ENCODE data around the gene GDPD2. TPM values are rescaled to one million over a fixed set of nuclear protein-coding genes. Genes with fewer than 3 reads are reported as not detected.

GDPD2 gene
- total RNA-seq, 1 donor from 2014 or later, result not detected

- TF ChIP-seq CTCF (IDR thresholded peaks at IDR 0.05; ENCODE audit: insufficient read depth, low read length, poor library complexity, severe bottlenecking), result no peak
- Histone ChIP-seq H3K4me3 (ENCODE audit: low read depth, low read length) (peak overlapping the region; percentile 55), H3K36me3 (ENCODE audit: control insufficient read depth, insufficient read depth, low read length) (no peaks in the 10 kb centered on the region), H3K27me3 (ENCODE audit: control insufficient read depth, insufficient read depth, low read length) (no peaks in the 10 kb centered on the region)
- peak; percentile 35 for DNase-seq (ENCODE audit: low read depth)
Measured at GRCh38 chrX:70434352-70434866, 11.3 kb downstream of the GDPD2 start.

DNA sequence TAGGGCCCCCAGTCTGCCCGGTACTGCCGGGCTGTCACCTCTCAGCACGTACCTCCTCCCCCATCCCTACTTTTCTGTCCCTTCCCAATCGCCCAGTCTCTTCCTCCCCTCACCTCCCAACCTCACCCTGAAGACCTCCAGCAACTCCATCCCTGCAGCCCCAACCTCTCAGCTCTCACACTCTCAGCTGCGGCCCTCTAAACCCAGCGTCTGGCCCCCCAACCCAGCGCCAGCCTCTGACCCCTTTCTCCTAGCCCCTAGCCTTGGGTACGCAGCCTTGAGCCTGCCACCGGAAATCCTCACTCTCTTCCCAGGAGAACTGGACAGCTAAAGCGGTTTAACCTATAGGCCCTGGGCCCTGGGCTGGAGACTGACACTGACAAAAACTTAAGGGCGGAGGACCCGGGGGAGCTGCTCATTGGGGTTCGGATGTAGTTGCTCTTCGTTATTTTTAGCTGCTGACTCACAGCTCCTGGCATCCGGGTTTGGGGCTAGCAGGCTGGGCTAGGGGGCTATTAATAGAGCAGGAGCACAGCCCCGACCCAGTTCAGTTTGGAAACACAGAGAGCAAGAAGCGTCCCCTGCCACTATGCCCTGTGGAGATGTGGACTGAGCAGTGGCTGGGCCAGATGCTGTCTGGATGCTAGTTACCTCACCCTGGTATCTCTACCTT is 11.9 kb downstream of the GDPD2 start:
- H3K36me3 ChIP-seq (ENCODE audit: control insufficient read depth, insufficient read depth, low read length), result no peaks in the 10 kb centered on the region
- H3K4me3 ChIP-seq (ENCODE audit: low read depth, low read length), result peak overlapping the region; percentile 55
- no peaks in the 10 kb centered on the region for H3K27me3 ChIP-seq (ENCODE audit: control insufficient read depth, insufficient read depth, low read length)
- no peak for DNase-seq (ENCODE audit: low read depth)
- no peak for TF ChIP-seq CTCF (IDR thresholded peaks at IDR 0.05; ENCODE audit: insufficient read depth, low read length, poor library complexity, severe bottlenecking)

- Histone ChIP-seq H3K27me3 (ENCODE audit: control insufficient read depth, insufficient read depth, low read length) (no peaks in the 10 kb centered on the region), H3K4me3 (ENCODE audit: low read depth, low read length) (no peak overlapping the region), H3K36me3 (ENCODE audit: control insufficient read depth, insufficient read depth, low read length) (no peaks in the 10 kb centered on the region)
- no peak for DNase-seq (ENCODE audit: low read depth)
- TF ChIP-seq CTCF (IDR thresholded peaks at IDR 0.05; ENCODE audit: insufficient read depth, low read length, poor library complexity, severe bottlenecking), result no peak
Measured at GRCh38 chrX:70436343-70436742, 13.2 kb downstream of the GDPD2 start.

- DNase-seq (ENCODE audit: low read depth), result no peak
- TF ChIP-seq CTCF (IDR thresholded peaks at IDR 0.05; ENCODE audit: insufficient read depth, low read length, poor library complexity, severe bottlenecking), result no peak
- no peaks in the 10 kb centered on the region for H3K27me3 ChIP-seq (ENCODE audit: control insufficient read depth, insufficient read depth, low read length)
- H3K36me3 ChIP-seq (ENCODE audit: control insufficient read depth, insufficient read depth, low read length), result no peaks in the 10 kb centered on the region
- H3K4me3 ChIP-seq (ENCODE audit: low read depth, low read length), result no peak overlapping the region
Measured at GRCh38 chrX:70437011-70437410, 13.9 kb downstream of the GDPD2 start.

DNA sequence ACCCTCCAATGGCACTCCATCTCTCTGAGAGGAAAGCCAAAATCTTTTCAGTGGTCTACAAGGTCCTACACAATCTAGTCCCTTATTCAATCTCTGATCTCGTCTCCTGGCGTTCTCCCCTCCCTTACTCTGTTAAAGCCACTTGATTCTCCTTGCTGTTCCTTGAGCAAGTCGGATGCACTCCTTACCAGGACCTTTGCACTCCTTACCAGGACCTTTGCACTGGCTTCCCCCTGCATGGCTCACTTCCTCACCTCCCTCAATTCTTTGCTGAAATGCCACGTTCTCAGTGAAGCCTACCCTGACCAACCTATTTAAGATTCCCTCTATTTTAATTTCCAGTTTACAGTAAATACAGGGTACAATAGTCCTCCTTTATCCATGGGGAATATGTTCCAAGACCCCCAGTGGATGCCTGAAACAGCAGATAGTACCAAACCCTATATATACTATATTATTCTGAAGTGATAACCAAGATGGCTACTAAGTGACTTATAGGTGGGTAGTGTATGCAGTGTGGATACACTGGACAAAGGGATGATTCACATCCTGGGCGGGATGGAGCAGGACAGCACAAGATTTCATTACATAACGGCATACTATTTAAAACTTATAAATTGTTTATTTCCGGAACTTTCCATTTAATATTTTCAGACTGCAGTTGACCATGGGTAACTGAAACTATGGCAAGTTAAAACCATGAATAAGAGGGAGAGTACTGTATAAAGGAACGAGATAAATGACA is 15.0 kb downstream of the GDPD2 start:
- no peak for DNase-seq (ENCODE audit: low read depth)
- no peaks in the 10 kb centered on the region for H3K36me3 ChIP-seq (ENCODE audit: control insufficient read depth, insufficient read depth, low read length)

More for the DNA sequence above, 15.0 kb downstream of the GDPD2 start:
- no peak overlapping the region for H3K4me3 ChIP-seq (ENCODE audit: low read depth, low read length)
- no peak for TF ChIP-seq CTCF (IDR thresholded peaks at IDR 0.05; ENCODE audit: insufficient read depth, low read length, poor library complexity, severe bottlenecking)
- H3K27me3 ChIP-seq (ENCODE audit: control insufficient read depth, insufficient read depth, low read length), result no peaks in the 10 kb centered on the region
